Measurements from ENCODE around the gene RASAL2.
A peak's percentile ranks its signal among the peaks of the same experiment; 100 is the strongest.

RASAL2 gene

GRCh38 chr1:178506669-178507068, 412.8 kb downstream of the RASAL2 start:
- H3K4me3 ChIP-seq (ENCODE audit: low read length): no peak overlapping the region
- DNase-seq (ENCODE audit: low read depth): no peak
- no peak for TF ChIP-seq CTCF (IDR thresholded peaks at IDR 0.05; ENCODE audit: insufficient read depth, low read depth, low read length, missing control alignments)

- no peak overlapping the region for H3K4me3 ChIP-seq (ENCODE audit: low read length)
- no peak for DNase-seq (ENCODE audit: low read depth)
- TF ChIP-seq CTCF (IDR thresholded peaks at IDR 0.05; ENCODE audit: insufficient read depth, low read depth, low read length, missing control alignments): no peak
Measured at GRCh38 chr1:178509414-178510007, 415.6 kb downstream of the RASAL2 start.

GRCh38 chr1:178510155-178510554, 416.3 kb downstream of the RASAL2 start:
- no peak overlapping the region for H3K4me3 ChIP-seq (ENCODE audit: low read length)
- DNase-seq (ENCODE audit: low read depth): no peak
- no peak for TF ChIP-seq CTCF (IDR thresholded peaks at IDR 0.05; ENCODE audit: insufficient read depth, low read depth, low read length, missing control alignments)

GRCh38 chr1:178512566-178513277, 418.8 kb downstream of the RASAL2 start, which contains the start of gene TEX35:
Gene TEX35, plus strand, starts transcription at chr1:178513109. Its CDS starts 80 bp downstream, at chr1:178513189.
- TF ChIP-seq CTCF (IDR thresholded peaks at IDR 0.05; ENCODE audit: insufficient read depth, low read depth, low read length, missing control alignments): no peak
- no peak for DNase-seq (ENCODE audit: low read depth)
- no peak within 1 kb of the TSS for H3K4me3 ChIP-seq (ENCODE audit: low read length)

- no peak overlapping the region for H3K4me3 ChIP-seq (ENCODE audit: low read length)
- no peak for TF ChIP-seq CTCF (IDR thresholded peaks at IDR 0.05; ENCODE audit: insufficient read depth, low read depth, low read length, missing control alignments)
- DNase-seq (ENCODE audit: low read depth): peak; percentile 27
Measured at GRCh38 chr1:178513278-178513983, 419.5 kb downstream of the RASAL2 start.

GRCh38 chr1:178516110-178516509, 422.2 kb downstream of the RASAL2 start:
- TF ChIP-seq CTCF (IDR thresholded peaks at IDR 0.05; ENCODE audit: insufficient read depth, low read depth, low read length, missing control alignments): no peak
- DNase-seq (ENCODE audit: low read depth): no peak
- no peak overlapping the region for H3K4me3 ChIP-seq (ENCODE audit: low read length)
